Measurements from ENCODE around the gene ZNF787.

GRCh38 chr19:56153507-56153906, 32.4 kb upstream of the ZNF787 start:
- TF ChIP-seq CTCF (IDR thresholded peaks at IDR 0.05; ENCODE audit: insufficient read depth, low read length) (no peak), POLR2AphosphoS5 (IDR thresholded peaks at IDR 0.05; ENCODE audit: low read depth) (no peak), REST (IDR thresholded peaks at IDR 0.05; ENCODE audit: insufficient replicate concordance, low read depth) (no peak), GABPA (IDR thresholded peaks at IDR 0.05; ENCODE audit: low read depth) (no peak)
